NCI-H2196 (cell line): ENCODE results near the gene ERMARD.
"Not testable (repeated sequence)": the region's sequence is repeated elsewhere in the genome, so short reads cannot be mapped to it uniquely, and the experiment has no call there.

ENCODE experiments used
- DNase-seq: peaks from one replicate; lab custom pipeline; 2025; ENCODE audit not compliant: unreplicated experiment; lab: John Stamatoyannopoulos, UW

ERMARD gene

GRCh38 chr6:169738204-169738975, 13.0 kb upstream of the ERMARD start:
- no peak for DNase-seq

DNA sequence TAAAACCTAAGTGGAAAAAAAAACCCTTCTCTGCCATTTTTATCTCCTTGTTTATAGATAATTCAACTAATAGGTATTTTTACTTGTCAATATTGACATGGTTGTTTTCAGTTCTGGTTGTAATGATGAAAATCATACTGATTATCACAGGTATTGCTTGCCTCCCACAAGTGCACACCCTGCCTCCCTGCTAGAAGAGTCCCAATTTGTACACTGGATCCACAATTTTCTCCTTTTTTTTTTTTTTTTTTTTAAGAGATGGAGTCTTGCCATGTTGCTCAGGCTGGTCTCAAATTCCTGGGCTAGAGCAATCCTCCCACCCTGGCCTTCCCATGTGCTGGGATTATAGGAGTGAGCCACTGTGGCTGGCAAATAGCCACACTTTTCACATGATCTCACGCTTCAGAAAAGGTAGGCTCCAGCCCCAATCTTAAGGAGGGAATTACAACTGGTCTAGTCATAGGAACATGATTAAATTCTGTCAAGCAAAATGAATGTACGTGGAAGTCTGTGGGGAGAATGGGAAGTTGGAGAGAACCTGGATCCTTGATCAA, 12.4 kb upstream of the ERMARD start:
- no peak for DNase-seq

DNA sequence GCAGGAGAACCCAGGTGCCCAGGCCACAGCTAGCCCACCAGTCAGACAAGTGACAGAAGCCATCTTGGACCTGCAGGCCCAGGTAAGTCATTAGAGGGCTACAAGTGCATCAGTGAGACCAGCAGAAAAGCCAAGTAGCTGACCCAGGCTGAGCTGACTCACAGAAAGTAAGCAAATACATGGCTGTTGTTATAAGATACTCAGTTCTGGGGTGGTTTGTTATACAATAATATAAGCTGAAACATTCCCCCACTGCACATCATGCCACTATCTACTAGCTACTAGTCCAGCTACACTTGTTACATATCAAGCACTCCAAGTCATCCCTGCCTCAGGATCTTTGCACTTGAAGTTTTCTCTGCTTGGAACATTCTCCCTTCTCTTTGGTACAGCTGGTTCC, 10.1 kb upstream of the ERMARD start:
- no peak for DNase-seq

DNA sequence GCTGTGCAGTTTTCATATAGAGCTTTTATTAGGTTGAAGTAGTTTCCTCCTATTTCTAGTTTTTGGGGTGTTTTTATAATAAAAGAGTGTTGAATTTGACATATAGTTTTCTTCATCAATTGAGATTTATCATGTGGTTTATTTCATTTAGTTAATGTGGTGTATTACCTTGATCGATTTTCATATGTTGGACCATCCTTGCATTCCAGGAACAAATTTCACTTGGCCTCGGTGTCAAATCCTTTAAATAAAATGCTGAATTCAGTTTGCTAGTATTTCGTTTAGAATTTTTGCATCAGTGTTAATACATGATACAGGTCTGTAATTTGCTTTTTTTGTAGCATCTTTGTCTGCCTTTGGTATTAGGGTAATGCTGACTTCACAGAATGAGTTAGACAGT, 6.0 kb upstream of the ERMARD start:
- no peak for DNase-seq

- DNase-seq: no peak
Measured at GRCh38 chr6:169746556-169746955, 4.9 kb upstream of the ERMARD start.

DNA sequence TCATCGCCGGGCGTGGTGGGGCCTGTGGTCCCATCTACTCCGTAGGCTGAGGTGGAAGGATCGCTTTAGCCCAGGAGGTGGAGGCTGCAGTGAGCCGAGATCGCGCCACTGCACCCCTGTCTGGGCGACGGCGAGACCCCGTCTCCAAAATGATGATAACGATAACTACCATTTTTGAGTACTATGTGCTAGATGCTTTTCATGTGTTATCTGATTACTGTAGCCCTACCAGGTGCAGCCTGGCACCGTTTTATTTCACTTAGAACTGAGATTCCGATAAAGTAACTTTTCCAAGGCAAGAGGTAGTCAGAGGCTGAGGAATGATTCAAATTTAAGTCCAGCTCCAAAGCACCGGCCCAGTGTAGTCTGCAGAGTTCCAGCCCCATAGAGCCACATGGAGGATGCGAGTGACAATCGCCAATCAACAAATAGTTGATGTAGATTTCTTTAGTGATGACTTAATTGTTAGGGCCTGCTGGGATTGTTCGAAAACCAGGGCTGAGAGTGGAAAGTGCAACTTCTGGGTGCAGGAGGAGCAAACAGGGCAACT, 727 bp downstream of the ERMARD start:
- DNase-seq: no peak

GRCh38 chr6:169755162-169755561, 3.7 kb downstream of the ERMARD start:
- DNase-seq: no peak

GRCh38 chr6:169763308-169763707, 11.9 kb downstream of the ERMARD start:
- no peak for DNase-seq

DNA sequence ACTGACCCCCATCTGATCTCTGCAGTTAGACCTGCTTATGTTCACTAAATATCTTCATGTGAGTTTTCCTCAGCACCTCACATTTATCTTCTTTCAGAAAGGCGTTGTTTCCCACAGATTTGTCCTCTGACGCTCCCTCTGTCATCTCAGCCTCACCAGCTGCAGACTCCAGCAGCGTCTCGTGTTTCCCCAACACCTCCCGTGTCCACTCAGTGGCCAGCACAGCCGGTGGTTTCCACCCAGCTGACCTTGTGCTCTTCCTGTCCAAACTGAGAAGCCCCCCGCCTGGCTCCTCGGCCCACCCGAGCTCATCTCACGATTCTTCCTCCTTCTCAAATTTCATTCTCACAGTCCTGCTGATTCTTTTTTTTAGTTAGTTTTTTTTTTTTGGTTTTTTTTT, 12.5 kb downstream of the ERMARD start:
- DNase-seq: no peak

GRCh38 chr6:169765789-169766188, 14.4 kb downstream of the ERMARD start:
- DNase-seq: not testable (repeated sequence)

- no peak for DNase-seq
Measured at GRCh38 chr6:169766232-169766631, 14.8 kb downstream of the ERMARD start.

DNA sequence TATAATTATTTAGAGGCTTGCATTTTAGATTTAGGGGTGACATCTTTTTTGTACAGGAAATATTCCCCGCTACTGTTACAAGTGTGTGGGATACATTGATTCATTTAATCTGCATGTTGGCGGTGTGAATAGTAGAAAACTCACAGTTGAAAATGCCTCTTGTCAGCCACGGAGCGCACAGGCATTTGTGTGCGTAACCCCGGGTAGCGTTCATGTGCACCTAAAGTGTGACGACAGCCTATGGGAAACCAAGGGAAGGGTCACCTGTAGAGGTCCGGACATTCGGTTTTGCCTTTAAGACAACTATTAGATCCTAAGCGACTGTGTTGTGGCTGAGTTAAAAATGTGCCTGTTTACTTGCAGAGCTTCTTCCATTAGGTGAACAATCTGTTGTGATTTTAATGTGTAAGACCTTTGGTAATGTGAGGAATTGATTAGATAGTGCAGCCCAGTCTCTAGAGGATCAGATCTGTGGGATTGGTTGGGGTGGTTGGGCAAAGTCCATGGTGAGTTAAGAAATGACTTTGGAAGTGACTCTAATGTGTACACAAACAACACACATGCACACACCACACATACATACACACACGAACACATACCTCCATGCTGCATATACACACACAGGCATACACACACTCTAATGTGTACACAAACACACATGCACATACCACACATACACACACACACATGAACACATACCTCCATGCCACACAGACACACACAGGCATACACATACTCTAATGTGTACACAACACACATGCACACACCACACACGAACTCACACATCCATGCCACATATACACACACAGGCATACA, 15.7 kb downstream of the ERMARD start:
- no peak for DNase-seq

DNA sequence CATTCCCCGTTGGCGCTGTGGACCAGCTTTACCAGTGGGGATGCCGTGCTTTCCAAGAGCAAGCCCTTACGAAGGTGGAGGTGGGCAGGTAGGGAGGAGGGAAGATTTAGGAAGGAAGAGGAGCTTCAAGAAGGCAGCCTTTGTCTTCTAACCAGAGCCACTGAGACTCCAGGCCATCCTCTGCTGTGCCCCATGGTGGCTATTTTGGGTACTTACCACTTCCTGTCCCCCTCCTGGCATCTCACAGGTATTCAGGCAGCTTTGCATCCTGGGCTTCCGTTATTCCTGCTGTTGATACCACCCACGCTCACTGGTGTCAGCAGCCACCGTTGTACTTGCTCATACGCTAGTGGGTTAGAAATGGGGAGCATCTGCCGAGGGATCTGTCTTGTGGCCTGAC, 22.9 kb downstream of the ERMARD start:
- DNase-seq: no peak

DNA sequence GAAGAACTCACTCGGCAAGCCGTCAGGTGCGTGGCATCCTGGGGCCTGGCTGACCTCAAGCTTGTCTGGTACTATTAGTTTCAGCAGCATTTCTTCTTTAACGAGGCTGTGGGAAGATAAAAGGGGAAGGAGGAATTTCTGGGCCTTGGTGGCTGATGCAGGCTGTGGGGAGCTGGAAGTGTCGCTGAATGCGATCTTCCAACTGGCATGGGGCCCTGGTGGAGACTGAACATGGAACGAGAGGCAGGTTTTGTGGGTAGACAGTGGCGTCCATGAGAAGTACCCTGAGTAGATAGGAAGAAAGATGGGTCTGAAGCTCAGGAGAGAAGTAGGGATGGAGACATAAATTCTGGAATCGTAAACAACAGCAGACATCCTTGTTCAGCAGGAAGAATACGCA, 23.9 kb downstream of the ERMARD start:
- DNase-seq: no peak

- DNase-seq: no peak
Measured at GRCh38 chr6:169776379-169776778, 25.0 kb downstream of the ERMARD start.

- no peak for DNase-seq
Measured at GRCh38 chr6:169777896-169778295, 26.5 kb downstream of the ERMARD start.

- DNase-seq: no peak
Measured at GRCh38 chr6:169778646-169779045, 27.2 kb downstream of the ERMARD start.

DNA sequence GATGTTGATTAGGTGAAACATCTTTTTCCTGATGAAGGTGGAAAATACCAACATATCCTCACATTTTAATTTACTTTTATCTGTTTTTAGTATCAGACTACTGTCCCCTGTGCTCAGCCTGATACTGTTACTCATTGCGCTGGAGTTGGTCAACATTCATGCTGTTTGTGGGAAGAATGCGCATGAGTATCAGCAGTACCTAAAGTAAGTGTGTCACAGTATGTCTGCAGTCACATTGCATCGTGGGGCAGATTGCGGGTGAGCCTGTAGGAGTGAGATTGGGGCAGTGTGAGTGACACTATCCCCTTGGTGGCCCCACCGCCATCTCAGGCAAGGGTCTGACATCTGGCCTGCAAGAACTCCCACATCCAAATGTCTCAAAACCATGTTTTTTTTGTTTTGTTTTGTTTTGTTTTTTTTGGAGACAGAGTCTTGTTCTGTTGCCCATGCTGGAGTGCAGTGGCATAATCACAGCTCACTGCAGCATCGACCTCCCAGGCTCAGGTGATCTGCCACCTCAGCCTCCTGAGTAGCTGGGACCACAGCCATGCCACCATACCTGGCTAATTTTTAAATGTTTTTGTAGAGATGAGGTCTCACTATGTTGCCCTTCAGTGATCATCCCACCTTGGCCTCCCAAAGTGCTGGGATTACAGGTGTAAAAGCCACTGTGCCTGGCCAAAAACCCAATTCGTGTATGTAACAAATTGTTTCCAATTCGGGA, 27.8 kb downstream of the ERMARD start:
- DNase-seq: no peak

GRCh38 chr6:169779896-169780295, 28.5 kb downstream of the ERMARD start:
- no peak for DNase-seq

- no peak for DNase-seq
Measured at GRCh38 chr6:169780571-169781091, 29.2 kb downstream of the ERMARD start.

- DNase-seq: no peak
Measured at GRCh38 chr6:169782966-169783365, 31.5 kb downstream of the ERMARD start.
